ENCODE data around the gene GPR62. TPM values are rescaled to one million over a fixed set of nuclear protein-coding genes. Genes with fewer than 3 reads are reported as not detected.
"Not testable (repeated sequence)": the region's sequence is repeated elsewhere in the genome, so short reads cannot be mapped to it uniquely, and the experiment has no call there.

The GPR62 gene
- total RNA-seq, 2 experiments from 2014 or later = not detected

- Histone ChIP-seq H3K4me1 (ENCODE audit: insufficient read depth, low read length, poor library complexity, severe bottlenecking) (peaks cover 29% of the 10 kb centered on the region), H3K9me2 (ENCODE audit: insufficient read depth, low read length) (no peaks in the 10 kb centered on the region), H3K4me3 (ENCODE audit: low read depth, low read length, poor library complexity, severe bottlenecking) (no peak overlapping the region), H3K36me3 (ENCODE audit: insufficient read depth, low read length) (peaks cover 44% of the 10 kb centered on the region), H3K9me3 (ENCODE audit: low read length) (no peaks in the 10 kb centered on the region), H3K4me2 (ENCODE audit: low read length) (0 out of 2 replicates have a peak overlapping the region, but pooled peaks have one; percentile 14), H2AFZ (ENCODE audit: low read length) (no peak overlapping the region), H4K20me1 (ENCODE audit: insufficient read depth, low read length) (peaks cover 12% of the 10 kb centered on the region; the same call in 1 of the 2 replicates), H3K27ac (ENCODE audit: low read depth, low read length, poor library complexity, severe bottlenecking) (peak overlapping the region; percentile 14), H3K79me2 (ENCODE audit: insufficient read depth, low read depth, low read length) (peaks cover 27% of the 10 kb centered on the region)
- CTCF ChIA-PET (ENCODE audit: unreplicated experiment) = no interaction called here
- intact Hi-C loops (cut with micrococcal nuclease; ENCODE audit: unreplicated experiment) = no loop called here
- DNase-seq (ENCODE audit: low spot score) = no peak
- POLR2A ChIA-PET = interaction anchor here (0.9 to 1.2 kb wide), 2 partner anchors 9 to 49 kb away, joined by 3 to 4 read pairs; partner anchors contain the start of gene ACY1
- TF ChIP-seq CTCF (conservative IDR thresholded peaks at IDR 0.05; ENCODE audit: low read length) (no peak), EZH2phosphoT487 (IDR thresholded peaks at IDR 0.05; ENCODE audit: borderline replicate concordance, low read depth, low read length) (no peak)
- BruUV-seq (replicated peaks) = no TSS peak
Observed at GRCh38 chr3:51992017-51992682, 37.0 kb downstream of the GPR62 start.

GRCh38 chr3:51993657-51994056 lies 38.5 kb downstream of the GPR62 start:
- POLR2A ChIA-PET = interaction anchor here (0.5 to 1.2 kb wide), 4 partner anchors 10 to 252 kb away, joined by 3 to 4 read pairs (median 3); partner anchors contain the start of gene ACY1
- H3K9me2 ChIP-seq (ENCODE audit: insufficient read depth, low read length); DNase-seq (ENCODE audit: low spot score); H3K4me3 ChIP-seq (ENCODE audit: low read depth, low read length, poor library complexity, severe bottlenecking); CTCF ChIA-PET (ENCODE audit: unreplicated experiment); H3K27ac ChIP-seq (ENCODE audit: low read depth, low read length, poor library complexity, severe bottlenecking); H2AFZ ChIP-seq (ENCODE audit: low read length); H3K9me3 ChIP-seq (ENCODE audit: low read length): not testable (repeated sequence)
- peaks cover 27% of the 10 kb centered on the region for H3K79me2 ChIP-seq (ENCODE audit: insufficient read depth, low read depth, low read length)
- intact Hi-C loops (cut with micrococcal nuclease; ENCODE audit: unreplicated experiment) = loop anchor here (2.0 kb wide), 1 partner anchor 19 kb away; the partner anchor contains the start of genes ABHD14A and ABHD14B
- peaks cover 29% of the 10 kb centered on the region for H3K4me1 ChIP-seq (ENCODE audit: insufficient read depth, low read length, poor library complexity, severe bottlenecking)
- H4K20me1 ChIP-seq (ENCODE audit: insufficient read depth, low read length) = peaks cover 12% of the 10 kb centered on the region; the same call in 1 of the 2 replicates
- peak overlapping the region; percentile 96 for H3K4me2 ChIP-seq (ENCODE audit: low read length)
- peaks cover 44% of the 10 kb centered on the region for H3K36me3 ChIP-seq (ENCODE audit: insufficient read depth, low read length)
- BruUV-seq (replicated peaks) = TSS peak; percentile 86

GRCh38 chr3:51994530-51994929 lies 39.3 kb downstream of the GPR62 start:
- ChIA-PET POLR2A (interaction anchor here (0.7 to 2.4 kb wide), 4 partner anchors 21 to 190 kb away, joined by 3 to 11 read pairs (median 3); partner anchors contain the start of genes ABHD14B, PARP3 and RRP9), CTCF (ENCODE audit: unreplicated experiment) (no interaction called here)
- intact Hi-C loops (cut with micrococcal nuclease; ENCODE audit: unreplicated experiment) = loop anchor here (2.0 kb wide), 1 partner anchor 20 kb away; the partner anchor contains the start of genes ABHD14A and ABHD14B
- Histone ChIP-seq H3K4me3 (ENCODE audit: low read depth, low read length, poor library complexity, severe bottlenecking) (peak overlapping the region; percentile 96), H4K20me1 (ENCODE audit: insufficient read depth, low read length) (peaks cover 12% of the 10 kb centered on the region; the same call in 1 of the 2 replicates), H2AFZ (ENCODE audit: low read length) (no peak overlapping the region), H3K4me2 (ENCODE audit: low read length) (peak overlapping the region; percentile 96), H3K9me2 (ENCODE audit: insufficient read depth, low read length) (no peaks in the 10 kb centered on the region), H3K36me3 (ENCODE audit: insufficient read depth, low read length) (peaks cover 44% of the 10 kb centered on the region), H3K27ac (ENCODE audit: low read depth, low read length, poor library complexity, severe bottlenecking) (peak overlapping the region; percentile 60), H3K9me3 (ENCODE audit: low read length) (no peaks in the 10 kb centered on the region), H3K4me1 (ENCODE audit: insufficient read depth, low read length, poor library complexity, severe bottlenecking) (peaks cover 29% of the 10 kb centered on the region), H3K79me2 (ENCODE audit: insufficient read depth, low read depth, low read length) (peaks cover 27% of the 10 kb centered on the region)
- DNase-seq (ENCODE audit: low spot score) = no peak
- TF ChIP-seq CTCF (conservative IDR thresholded peaks at IDR 0.05; ENCODE audit: low read length) (no peak), EZH2phosphoT487 (IDR thresholded peaks at IDR 0.05; ENCODE audit: borderline replicate concordance, low read depth, low read length) (no peak)
- BruUV-seq (replicated peaks) = no TSS peak

Data from OCI-LY7 (cell line).